GM10847 (cell line): Measurements from ENCODE around the gene THRB.

Experiments
- POLR2A ChIP-seq: IDR thresholded peaks from 2 replicates; pipeline ENCODE4 v1.6.1; 2011; ENCODE audit not compliant: insufficient read length; ENCODE audit errors: extremely low read depth

THRB gene

GRCh38 chr3:24096695-24097290 is 397.9 kb downstream of the THRB start:
- no peak for TF ChIP-seq POLR2A

GRCh38 chr3:24096271-24096670 is 398.4 kb downstream of the THRB start:
- no peak for TF ChIP-seq POLR2A

- TF ChIP-seq POLR2A: no peak
Observed at GRCh38 chr3:24088782-24089181, 405.9 kb downstream of the THRB start.

- no peak for TF ChIP-seq POLR2A
Observed at GRCh38 chr3:24087469-24087868, 407.2 kb downstream of the THRB start.

DNA sequence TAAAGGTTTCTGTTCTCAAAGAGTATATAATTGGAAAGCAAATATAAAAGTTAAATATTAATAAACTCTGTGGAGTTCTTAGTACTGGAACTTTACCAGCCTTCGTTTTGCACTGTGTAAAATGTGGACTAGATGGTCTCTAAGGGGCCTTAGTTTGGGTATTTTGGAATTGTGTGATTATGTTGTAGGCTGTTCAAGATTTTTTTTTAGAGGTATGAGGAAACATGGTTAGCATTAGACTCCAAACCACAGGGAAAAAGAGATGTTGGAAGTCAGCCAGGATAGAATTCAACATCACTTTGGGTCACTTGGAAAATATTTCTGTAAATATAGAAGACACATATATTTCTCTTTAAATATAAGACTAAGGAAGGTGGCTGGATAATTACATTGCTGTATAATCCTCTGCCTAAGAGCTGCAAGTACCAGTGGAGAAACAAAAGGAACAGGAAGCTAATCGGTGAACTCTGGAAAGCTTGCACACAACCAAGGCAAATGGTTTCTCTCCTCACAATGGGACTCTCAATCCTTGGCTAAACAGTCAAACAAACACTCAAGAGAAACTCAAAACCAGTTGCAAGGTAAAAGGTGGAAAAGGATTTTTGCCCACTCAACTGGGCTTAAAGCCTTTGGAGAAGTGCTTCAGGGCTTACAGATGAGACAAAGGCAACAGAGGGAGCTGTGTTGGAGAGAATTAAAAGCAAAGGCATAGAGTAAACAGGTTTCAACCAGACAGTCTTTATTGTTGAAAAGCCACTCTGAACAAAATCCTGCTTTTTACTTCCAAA is 407.8 kb downstream of the THRB start:
- no peak for TF ChIP-seq POLR2A

DNA sequence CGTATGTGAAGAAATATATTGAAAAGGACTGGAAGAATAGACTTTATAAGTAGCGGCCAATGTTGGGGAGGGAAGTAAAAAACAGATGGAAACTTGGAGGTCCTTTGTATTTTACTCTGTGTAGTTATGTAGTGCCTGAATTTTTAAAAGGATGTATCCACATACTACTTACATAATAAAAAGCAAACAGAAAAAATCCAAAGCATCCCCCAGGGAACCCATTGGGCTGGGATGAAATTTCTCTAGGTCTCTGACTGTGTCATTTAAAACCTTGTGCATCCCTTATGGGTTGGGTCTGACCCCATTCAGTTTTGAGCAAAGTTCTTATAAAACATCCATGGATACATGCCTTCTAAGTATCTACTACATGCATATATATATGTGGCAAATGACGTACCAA is 408.4 kb downstream of the THRB start:
- no peak for TF ChIP-seq POLR2A

DNA sequence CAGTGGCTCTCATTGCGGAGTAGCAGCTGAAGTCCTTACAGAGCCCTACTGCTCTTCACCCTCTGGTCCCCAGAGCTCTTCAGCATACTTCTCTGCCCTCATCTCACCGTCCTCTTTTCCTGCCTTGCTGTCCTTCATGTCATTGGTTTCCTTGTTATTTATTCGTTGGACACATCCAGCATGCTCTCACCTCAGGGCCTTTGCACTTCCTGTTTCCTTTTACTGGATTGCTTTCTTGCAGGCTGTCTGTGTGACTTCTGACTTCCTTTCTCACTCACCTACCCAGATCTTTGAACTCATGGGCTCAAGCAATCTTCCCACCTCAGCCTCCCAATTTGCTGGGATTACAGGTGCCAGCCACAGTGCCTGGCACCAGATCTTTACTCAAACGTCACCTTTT is 422.5 kb downstream of the THRB start:
- TF ChIP-seq POLR2A: no peak

GRCh38 chr3:24069045-24069444 is 425.6 kb downstream of the THRB start:
- no peak for TF ChIP-seq POLR2A

DNA sequence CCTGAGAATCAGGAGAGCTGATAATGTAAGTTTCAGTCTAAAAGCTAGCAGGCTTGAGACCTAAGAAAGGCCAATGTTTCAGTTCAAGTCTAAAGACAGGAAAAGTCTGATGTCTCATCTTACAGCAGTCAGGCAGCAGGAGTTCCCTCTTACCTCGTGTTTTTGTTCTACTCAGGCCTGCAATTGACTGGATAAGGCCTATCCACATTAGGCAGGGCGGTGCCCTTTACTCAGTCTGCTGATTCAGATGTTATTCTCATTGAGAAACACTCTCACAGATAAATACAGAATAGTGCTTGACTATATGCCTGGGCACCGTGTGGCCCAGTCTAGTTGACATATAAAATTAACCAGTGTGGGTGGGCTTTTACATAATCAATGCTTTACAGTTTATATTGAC is 427.2 kb downstream of the THRB start:
- TF ChIP-seq POLR2A: no peak
